Prostate gland (tissue), 2 donors: Measurements from ENCODE around the gene CYP2A7. TPM values are rescaled to one million over a fixed set of nuclear protein-coding genes. Genes with fewer than 3 reads are reported as not detected.
A peak's percentile ranks its signal among the peaks of the same experiment; 100 is the strongest.
"Not testable (repeated sequence)": the region's sequence is repeated elsewhere in the genome, so short reads cannot be mapped to it uniquely, and the experiment has no call there.

Source experiments
- DNase-seq: peaks from one replicate; pipeline ENCODE4 v3.0.0-alpha.2; 2019; ENCODE audit warnings: low spot score
- H3K27ac ChIP-seq, 2 donors: fragments of 200-600 bp; sonication (generic); 2 replicates each; pipeline ENCODE4 v1.5.1; 2017 to 2019
- H3K27me3 ChIP-seq: fragments of 200-600 bp; sonication (generic); replicated peaks from 2 replicates; pipeline ENCODE4 v1.5.1; 2019; ENCODE audit not compliant: insufficient read depth
- H3K36me3 ChIP-seq, 2 donors: fragments of 200-600 bp; sonication (generic); 1 replicate in 1 of 2; 2 replicates in 1 of 2; pipeline versions ENCODE4 v1.5.1 to v1.8.1; 2017 to 2019
- H3K4me1 ChIP-seq: fragments of 200-600 bp; sonication (generic); replicated peaks from 2 replicates; pipeline ENCODE4 v1.5.1; 2019
- H3K4me3 ChIP-seq, 2 donors: fragments of 200-600 bp; sonication (generic); 2 replicates each; pipeline ENCODE4 v1.5.1; 2017 to 2019
- H3K9me3 ChIP-seq: fragments of 200-600 bp; sonication (generic); 2 replicates; pipeline ENCODE4 v1.5.1; 2017
- CTCF ChIP-seq, 4 experiments: fragments of 200-600 bp in 2 of 4; fragments of 450-650 bp in 2 of 4; sonication (generic) in 2 of 4; IDR thresholded peaks; 1 replicate in 3 of 4; 2 replicates in 1 of 4; pipeline ENCODE4 v1.5.1; 2016 to 2019; ENCODE audit warnings: antibody characterized with exemption in 4 of 4, mild to moderate bottlenecking in 2 of 4, moderate library complexity in 2 of 4
- POLR2A ChIP-seq: fragments of 450-650 bp; IDR thresholded peaks from one replicate; pipeline ENCODE4 v1.6.1; 2016; ENCODE audit warnings: antibody characterized with exemption, mild to moderate bottlenecking
- POLR2AphosphoS5 ChIP-seq: sonication (generic); formaldehyde crosslinking; IDR thresholded peaks from one replicate; pipeline ENCODE4 v1.6.1; 2017; ENCODE audit warnings: antibody characterized with exemption
- WGBS: methylation state at CpG from one replicate; pipeline ENCODE4 v1.1.5; 2018; 5-methylcytosine and 5-hydroxymethylcytosine counted together
- intact Hi-C: fragments of 100-400 bp; cut with DNase I; formaldehyde crosslinking; loops from one replicate; pipeline ENCODE4 v1.14.2; 2022
- total RNA-seq, 2 donors: library from RNA; depleted of rRNA; stranded (reverse); fragments of >200 nt; gene quantifications; one replicate each; pipeline ENCODE4 v1.1.0, GENCODE V29; 2016

Gene CYP2A7
- total RNA-seq, 2 donors from 2014 or later, result not detected

- peak; percentile 58 for TF ChIP-seq POLR2AphosphoS5
- 59% methylated on average over 13 of the region's 13 CpGs for WGBS
- intact Hi-C loops, result not testable (repeated sequence)
Observed at GRCh38 chr19:40896843-40897789, 15.1 kb upstream of the CYP2A7 start.

GRCh38 chr19:40896418-40896796 is 14.4 kb upstream of the CYP2A7 start:
- no peak for DNase-seq

More at GRCh38 chr19:40896843-40897789, 15.1 kb upstream of the CYP2A7 start:
- not testable (repeated sequence) for H3K9me3 ChIP-seq, H3K27me3 ChIP-seq, H3K27ac ChIP-seq, H3K4me3 ChIP-seq, H3K36me3 ChIP-seq, DNase-seq, H3K4me1 ChIP-seq

GRCh38 chr19:40893112-40893511 is 11.1 kb upstream of the CYP2A7 start:
- Histone ChIP-seq H3K9me3 (no peaks in the 10 kb centered on the region), H3K36me3 (no peaks in the 10 kb centered on the region), H3K4me1 (no peaks in the 10 kb centered on the region), H3K4me3 (no peak overlapping the region), H3K27ac (no peak overlapping the region), H3K27me3 (no peaks in the 10 kb centered on the region)
- intact Hi-C loops, result no loop called here
- TF ChIP-seq CTCF (IDR thresholded peaks at IDR 0.05), result no peak
- TF ChIP-seq POLR2AphosphoS5, result no peak
- TF ChIP-seq POLR2A, result no peak
- DNase-seq, result no peak

More at GRCh38 chr19:40896418-40896796, 14.4 kb upstream of the CYP2A7 start:
- Histone ChIP-seq H3K27ac (no peak overlapping the region), H3K27me3 (no peaks in the 10 kb centered on the region), H3K4me1 (no peaks in the 10 kb centered on the region), H3K9me3 (no peaks in the 10 kb centered on the region), H3K36me3 (no peaks in the 10 kb centered on the region), H3K4me3 (no peak overlapping the region)
- TF ChIP-seq POLR2AphosphoS5 (no peak), CTCF (IDR thresholded peaks at IDR 0.05) (no peak), POLR2A (no peak)
- 96% methylated on average over 5 of the region's 5 CpGs for WGBS
- intact Hi-C loops, result no loop called here

GRCh38 chr19:40889366-40889765 is 7.3 kb upstream of the CYP2A7 start:
- no peaks in the 10 kb centered on the region for H3K4me1 ChIP-seq
- H3K27ac ChIP-seq, result no peak overlapping the region
- no peak for DNase-seq
- intact Hi-C loops, result no loop called here
- no peaks in the 10 kb centered on the region for H3K9me3 ChIP-seq
- H3K27me3 ChIP-seq, result no peaks in the 10 kb centered on the region
- TF ChIP-seq CTCF (IDR thresholded peaks at IDR 0.05) (no peak), POLR2A (no peak), POLR2AphosphoS5 (no peak)
- no peaks in the 10 kb centered on the region for H3K36me3 ChIP-seq
- H3K4me3 ChIP-seq, result no peak overlapping the region
- WGBS, result 57% methylated on average over 3 of the region's 3 CpGs

- H3K9me3 ChIP-seq, result no peaks in the 10 kb centered on the region
- no peaks in the 10 kb centered on the region for H3K27me3 ChIP-seq
- no peak for DNase-seq
- TF ChIP-seq CTCF (IDR thresholded peaks at IDR 0.05) (no peak), POLR2A (no peak), POLR2AphosphoS5 (no peak)
- WGBS, result 91% methylated on average over 4 of the region's 4 CpGs
- no peak overlapping the region for H3K4me3 ChIP-seq
- no peaks in the 10 kb centered on the region for H3K36me3 ChIP-seq
- H3K4me1 ChIP-seq, result no peaks in the 10 kb centered on the region
- no peak overlapping the region for H3K27ac ChIP-seq
- intact Hi-C loops, result no loop called here
Observed at GRCh38 chr19:40888191-40888590, 6.2 kb upstream of the CYP2A7 start.

- H3K9me3 ChIP-seq, H3K27ac ChIP-seq, intact Hi-C loops, H3K27me3 ChIP-seq, DNase-seq, H3K36me3 ChIP-seq, H3K4me1 ChIP-seq, H3K4me3 ChIP-seq: not testable (repeated sequence)
- WGBS, result no CpG with 5 or more reads among the region's 1 CpG
Observed at GRCh38 chr19:40884187-40884931, 2.3 kb upstream of the CYP2A7 start.

GRCh38 chr19:40879349-40879748 is 2.7 kb downstream of the CYP2A7 start:
- H3K9me3 ChIP-seq, DNase-seq, intact Hi-C loops, H3K36me3 ChIP-seq, H3K27me3 ChIP-seq, H3K4me3 ChIP-seq, H3K4me1 ChIP-seq, H3K27ac ChIP-seq: not testable (repeated sequence)
- 77% methylated on average over 4 of the region's 4 CpGs for WGBS

GRCh38 chr19:40875526-40875951 is 6.5 kb downstream of the CYP2A7 start:
- peak; percentile 21 for DNase-seq
- H3K4me1 ChIP-seq, intact Hi-C loops, H3K27me3 ChIP-seq, H3K36me3 ChIP-seq, H3K4me3 ChIP-seq, H3K27ac ChIP-seq, H3K9me3 ChIP-seq: not testable (repeated sequence)
- 7% methylated on average over 19 of the region's 23 CpGs for WGBS
